Iris pigment epithelial cell (primary cell): ENCODE results near the gene SYT1.
A peak's percentile ranks its signal among the peaks of the same experiment; 100 is the strongest.
"Not testable (repeated sequence)": the region's sequence is repeated elsewhere in the genome, so short reads cannot be mapped to it uniquely, and the experiment has no call there.

Source experiments
- DNase-seq: peaks from one replicate; pipeline ENCODE4 v3.0.0-alpha.2; 2011; ENCODE audit warnings: low read depth

Gene SYT1

DNA sequence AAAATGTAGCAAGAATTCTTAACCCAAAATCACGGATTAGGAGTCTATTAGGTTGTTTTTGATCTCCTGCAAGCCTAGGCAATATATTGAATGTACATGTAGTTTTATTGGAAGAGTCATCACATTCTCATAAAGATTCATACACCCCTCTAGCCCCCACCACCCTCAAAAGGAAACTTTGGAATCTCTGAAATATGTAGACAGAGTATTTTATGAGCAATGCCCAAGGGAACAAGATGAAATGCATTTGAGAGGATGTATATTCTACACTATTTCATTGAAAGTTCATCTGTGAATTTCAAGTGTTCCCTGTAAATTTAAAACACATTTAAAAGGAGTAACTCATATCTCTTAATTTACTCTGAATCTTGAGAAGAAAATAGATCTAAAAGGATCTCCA lies 103.7 kb downstream of the SYT1 start:
- DNase-seq: no peak

DNA sequence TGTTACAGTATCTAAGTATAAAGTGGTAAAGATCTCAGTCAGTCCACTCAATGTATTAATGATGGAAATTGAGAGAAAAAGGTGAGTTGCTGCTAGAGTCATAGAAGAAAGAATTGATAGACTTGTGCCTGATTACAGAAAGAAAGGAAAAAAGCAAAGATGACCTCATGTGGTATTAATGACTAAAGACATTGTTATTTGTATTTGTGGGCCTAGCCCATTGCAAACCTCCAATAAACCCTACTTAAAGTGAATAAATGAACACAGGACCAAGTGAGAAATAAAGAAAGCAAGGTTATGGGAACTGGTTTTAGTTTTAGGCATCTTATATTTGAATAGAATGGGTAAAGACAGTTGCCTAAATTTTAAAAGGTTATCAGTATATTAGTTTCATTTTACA lies 105.5 kb downstream of the SYT1 start:
- peak; percentile 36 for DNase-seq

DNA sequence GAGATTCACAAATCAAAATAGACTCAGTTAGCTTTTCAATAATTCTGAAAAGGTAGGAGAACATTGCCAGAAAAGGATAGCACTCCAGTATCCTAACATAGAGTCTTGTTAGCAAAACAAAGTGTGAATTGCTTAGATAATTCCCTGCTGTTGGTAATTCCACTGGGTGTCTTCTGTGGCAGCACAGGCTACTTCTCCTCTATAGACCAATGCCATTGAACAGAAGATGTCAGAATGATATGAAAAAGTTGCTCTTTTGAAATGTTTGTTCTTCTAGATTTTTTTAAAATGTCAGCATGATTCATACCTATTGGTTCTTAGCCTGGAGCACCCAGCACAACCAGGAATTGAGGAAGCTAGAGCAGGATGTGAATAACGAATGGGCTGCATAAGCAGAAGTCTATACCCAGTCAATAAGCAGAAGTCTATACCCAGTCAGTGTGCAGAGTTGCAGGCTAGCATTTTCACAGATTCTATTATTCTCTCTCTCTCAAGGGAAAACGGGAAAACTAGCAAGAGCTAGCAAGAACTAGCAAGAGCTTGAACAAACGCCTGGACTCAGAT lies 112.8 kb downstream of the SYT1 start:
- DNase-seq: peak; percentile 4

DNA sequence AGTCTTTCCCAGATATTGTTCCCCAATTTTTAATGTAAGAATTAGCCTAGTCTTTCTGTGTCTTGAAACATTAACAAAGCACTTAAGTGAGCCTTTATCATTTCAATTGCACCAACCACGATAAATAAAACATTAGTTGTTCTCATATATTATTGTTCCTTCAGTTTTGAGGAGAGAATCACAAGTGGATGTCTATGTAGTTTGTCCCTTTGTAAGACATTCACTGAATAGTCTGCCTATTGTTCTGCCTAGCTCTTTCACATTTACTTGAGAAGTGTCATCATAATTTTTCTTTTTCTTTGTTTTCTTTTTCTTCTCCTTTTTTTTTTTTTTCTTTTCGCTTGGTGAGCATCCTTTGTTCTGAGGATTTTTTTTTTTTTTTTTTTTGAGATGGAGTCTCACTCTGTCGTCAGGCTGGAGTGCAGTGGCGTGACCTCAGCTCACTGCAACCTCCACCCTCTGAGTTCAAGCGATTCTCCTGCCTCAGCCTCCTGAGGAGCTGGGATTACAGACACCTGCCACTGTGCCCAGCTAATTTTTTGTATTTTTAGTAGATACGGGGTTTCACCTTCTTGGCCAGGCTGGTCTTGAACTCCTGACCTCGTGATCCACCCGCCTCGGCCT lies 129.7 kb downstream of the SYT1 start:
- DNase-seq: no peak

DNA sequence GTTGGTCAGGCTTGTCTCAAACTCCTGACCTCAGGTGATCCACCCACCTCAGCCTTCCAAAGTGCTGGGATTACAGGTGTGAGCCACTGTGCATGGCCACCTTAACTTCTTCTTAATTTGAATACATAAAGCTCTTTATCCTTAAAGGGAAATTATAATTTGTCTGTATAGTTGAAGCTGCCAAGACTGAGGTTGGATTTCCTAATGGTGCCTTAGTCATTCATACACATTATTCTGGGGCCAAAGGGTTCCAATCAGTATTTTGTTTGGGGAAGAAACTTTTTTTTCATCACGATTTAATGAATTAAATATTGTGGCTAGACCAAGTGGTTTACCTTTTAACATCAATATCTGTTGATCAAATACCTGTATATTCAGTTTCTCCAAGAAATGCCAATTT lies 135.9 kb downstream of the SYT1 start:
- DNase-seq: peak; percentile 23

DNA sequence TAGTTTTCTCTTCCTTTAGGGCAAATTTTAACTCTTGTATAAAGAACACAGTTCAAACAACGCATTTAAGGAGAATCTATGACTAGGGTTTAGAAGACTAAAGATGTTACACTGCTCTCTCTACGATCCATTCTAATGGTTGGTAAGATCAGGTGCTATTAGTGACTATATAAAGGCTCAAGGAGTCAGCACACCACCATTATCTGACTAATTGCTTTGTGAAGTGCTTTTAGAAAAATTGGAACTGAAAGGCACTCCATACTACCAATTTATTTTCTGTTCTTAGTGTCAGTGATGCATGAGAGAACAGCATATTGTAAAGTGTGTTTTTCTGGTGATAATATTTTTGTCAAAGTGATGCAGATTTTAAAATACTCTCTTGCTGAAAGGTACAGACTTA lies 136.8 kb downstream of the SYT1 start:
- DNase-seq: no peak

DNA sequence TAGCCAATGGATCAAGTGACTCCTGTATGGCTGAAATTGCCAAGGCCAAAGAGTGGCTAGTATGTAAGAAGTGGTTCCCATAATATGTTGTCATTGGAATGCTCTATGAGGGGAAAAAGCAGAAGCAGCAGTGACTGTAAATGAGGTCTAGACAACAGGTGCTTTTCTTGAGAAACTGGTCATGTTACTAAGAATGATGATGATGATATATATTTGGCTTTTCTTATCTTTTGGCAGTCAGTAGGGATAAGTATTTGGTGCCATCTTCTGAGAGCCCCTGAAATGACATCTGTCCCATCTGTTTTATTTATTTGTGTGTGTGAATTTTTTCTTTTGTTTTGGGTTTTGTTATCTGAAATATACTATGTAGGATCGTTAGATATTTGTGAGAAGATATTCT lies 141.7 kb downstream of the SYT1 start:
- peak; percentile 25 for DNase-seq

DNA sequence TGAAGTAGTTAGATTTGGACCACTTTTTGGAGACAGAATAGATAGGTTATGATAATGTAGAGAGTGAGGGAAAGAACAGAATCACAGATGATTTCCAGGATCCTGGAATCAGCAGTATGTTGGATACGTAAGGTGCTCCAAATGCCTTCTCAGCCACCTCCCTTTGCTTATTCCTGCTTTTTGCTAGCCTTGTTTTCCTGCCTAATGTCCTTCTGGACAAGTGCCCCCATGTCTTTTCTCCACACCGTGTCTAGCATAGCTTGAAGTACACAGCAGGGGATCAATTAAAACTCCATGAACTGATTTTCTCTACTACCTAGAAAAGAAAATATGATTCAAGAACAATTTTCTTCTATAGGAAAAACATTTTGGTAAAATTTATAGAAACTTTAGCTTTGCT lies 144.0 kb downstream of the SYT1 start:
- no peak for DNase-seq

DNA sequence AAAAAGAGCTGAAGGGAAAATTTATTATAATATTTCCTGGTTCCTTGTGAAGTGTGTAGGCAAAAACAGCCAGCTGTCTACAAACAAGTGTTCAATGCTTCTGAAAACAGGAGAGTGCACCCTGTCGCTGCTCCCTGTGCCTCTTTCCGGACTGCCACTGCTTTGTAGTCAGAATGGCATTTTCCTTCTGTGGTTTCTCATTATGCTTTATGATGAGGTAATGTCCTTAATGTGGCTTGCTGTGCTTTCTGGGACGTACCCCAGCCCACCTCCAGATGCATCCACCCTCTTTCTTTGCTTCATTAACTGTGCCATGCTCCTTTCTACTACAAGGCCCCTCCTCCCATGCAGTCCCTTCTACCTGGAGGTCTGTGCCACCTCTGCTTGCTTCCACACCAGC lies 148.1 kb downstream of the SYT1 start:
- no peak for DNase-seq

DNA sequence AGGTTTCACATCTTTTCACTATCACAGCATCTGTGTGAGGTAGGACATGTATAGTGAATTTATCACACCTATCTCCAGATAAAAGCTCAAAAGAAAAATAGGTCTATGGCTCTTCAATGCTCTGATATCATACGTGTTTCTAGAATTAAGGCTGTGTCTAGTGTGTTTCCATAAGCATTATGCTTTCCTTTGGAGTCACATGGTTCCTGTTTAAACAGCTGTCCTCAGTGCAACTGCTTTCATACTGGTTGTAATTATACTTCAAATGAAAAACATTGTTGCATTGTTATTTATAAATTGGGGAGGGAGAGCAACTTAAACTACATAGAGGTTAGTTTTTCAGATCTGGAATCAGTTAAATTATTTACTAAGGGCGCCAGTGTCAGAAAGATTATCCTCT lies 151.6 kb downstream of the SYT1 start:
- no peak for DNase-seq

DNA sequence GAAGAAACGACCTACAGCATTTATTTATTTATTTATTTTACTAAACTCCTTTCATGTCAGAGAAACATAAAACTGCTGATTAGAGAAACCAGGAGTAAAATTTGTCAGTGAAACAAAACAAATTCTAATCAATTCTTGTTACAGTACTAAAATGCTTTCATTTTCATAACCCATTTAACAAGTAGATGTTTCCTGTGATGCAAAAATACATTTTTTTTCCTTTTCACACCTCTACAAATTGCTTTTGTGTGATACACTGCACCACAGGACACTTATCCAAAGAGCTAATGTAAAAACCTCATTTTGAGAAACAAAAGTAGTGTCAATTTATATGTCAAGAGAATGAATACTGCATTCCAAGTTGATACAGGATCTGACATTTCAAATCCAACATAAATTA lies 155.1 kb downstream of the SYT1 start:
- no peak for DNase-seq

DNA sequence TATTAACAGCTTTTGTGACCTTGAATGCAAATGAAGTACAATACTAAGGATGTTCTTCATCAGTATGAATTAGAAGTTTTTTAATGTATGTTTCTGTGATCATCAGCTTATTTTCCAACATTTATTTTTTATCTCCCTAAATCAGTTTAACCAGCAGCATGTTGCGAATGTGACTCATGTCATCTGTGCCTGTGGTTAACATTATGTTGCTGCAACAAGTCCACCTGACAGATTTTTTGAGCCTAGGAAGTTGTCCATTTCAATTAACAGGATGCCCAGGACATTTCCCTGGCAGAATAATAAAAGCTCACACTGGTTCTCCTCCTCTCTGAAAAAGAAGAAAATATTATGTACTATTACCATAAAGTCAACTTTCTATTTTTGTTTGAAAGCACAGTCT lies 155.5 kb downstream of the SYT1 start:
- DNase-seq: peak; percentile 16

DNA sequence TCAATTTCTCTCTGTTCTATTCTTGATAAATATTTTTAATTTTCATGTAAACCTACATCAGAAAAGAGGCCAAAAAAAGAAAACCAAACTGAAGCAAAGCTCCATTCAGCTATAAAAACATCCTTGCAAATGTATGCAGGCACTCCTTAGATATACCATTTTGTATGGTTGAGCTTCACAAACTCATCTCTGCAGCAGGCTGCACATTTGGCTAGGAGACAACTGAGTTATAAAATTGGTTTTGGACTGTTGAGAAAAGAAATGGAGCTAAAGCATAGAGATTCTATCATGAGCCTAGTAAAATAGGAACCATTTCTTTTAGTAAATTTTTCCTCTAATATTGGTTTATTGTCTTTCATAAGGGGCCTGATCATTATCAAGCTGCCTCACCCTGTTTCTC lies 156.4 kb downstream of the SYT1 start:
- DNase-seq: no peak

DNA sequence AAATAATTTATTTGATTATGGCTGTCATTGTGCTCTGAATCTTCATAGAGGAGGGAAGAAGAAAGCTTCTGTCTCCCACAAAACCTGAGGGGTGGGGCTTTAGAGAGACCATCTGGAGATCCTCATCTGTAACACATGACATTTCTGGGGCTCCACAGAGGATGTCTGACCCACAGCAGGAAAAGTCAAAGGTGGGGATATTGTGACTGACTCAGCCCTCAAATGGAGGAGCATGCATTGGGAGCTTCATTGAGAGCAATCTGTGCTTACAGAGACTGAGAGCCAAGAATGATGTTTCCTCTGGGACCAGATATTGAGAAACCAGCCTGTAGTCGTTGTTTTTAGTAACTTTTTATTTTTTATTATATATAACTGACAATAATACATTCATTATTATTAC lies 158.7 kb downstream of the SYT1 start:
- no peak for DNase-seq

DNA sequence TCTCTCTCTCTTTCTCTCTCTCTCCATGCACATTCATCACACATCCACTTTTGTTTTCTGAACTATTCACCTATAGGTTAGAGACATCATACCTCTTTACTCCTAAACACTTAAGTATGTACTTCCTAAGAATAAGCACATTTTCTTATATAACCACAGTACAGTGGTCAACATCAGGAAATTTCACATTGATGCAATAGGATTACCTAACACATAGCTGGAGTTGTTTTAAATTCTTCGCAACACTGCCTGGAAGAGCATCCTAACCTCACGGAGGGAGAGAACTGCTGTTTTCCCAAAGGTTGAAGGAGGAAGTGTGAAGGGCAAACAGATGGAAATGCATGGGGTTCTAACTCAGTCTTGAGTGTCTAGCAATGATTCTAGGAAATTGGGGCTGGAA lies 159.2 kb downstream of the SYT1 start:
- DNase-seq: peak; percentile 17

DNA sequence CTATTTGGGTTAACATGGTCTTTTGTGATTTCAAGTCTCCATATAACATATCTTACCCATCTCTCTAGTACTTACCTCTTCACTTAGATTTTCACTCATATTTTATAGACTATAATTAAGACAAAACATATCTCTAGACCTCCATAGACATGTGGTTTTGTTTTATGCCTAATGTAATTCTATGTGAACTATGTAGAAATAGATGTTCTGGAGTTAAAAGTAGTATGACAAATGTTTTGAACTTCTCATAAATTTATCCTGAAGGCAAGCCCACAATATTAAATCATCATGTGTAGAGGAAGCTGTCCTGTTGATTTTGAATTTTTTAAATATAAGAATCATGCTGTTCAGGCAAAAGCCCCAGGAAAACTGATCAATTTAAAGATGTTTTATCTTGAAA lies 169.2 kb downstream of the SYT1 start:
- no peak for DNase-seq

DNA sequence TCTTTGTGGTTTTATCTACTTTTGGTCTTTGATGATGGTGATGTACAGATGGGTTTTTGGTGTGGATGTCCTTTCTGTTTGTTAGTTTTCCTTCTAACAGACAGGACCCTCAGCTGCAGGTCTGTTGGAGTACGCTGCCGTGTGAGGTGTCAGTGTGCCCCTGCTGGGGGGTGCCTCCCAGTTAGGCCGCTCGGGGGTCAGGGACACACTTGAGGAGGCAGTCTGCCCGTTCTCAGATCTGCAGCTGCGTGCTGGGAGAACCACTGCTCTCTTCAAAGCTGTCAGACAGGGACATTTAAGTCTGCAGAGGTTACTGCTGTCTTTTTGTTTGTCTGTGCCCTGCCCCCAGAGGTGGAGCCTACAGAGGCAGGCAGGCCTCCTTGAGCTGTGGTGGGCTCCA lies 180.2 kb downstream of the SYT1 start:
- not testable (repeated sequence) for DNase-seq

DNA sequence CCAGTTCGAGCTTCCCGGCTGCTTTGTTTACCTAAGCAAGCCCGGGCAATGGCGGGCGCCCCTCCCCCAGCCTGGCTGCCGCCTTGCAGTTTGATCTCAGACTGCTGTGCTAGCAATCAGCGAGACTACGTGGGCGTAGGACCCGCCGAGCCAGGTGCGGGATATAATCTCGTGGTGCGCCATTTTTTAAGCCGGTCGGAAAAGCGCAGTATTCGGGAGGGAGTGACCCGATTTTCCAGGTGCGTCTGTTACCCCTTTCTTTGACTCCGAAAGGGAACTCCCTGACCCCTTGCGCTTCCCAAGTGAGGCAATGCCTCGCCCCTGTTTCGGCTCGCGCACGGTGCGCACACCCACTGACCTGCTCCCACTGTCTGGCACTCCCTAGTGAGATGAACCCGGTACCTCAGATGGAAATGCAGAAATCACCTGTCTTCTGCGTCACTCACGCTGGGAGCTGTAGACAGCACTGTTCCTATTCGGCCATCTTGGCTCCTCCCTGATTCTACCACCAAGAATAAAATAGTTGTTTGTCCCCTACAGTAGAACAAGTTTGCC lies 180.7 kb downstream of the SYT1 start:
- DNase-seq: not testable (repeated sequence)

DNA sequence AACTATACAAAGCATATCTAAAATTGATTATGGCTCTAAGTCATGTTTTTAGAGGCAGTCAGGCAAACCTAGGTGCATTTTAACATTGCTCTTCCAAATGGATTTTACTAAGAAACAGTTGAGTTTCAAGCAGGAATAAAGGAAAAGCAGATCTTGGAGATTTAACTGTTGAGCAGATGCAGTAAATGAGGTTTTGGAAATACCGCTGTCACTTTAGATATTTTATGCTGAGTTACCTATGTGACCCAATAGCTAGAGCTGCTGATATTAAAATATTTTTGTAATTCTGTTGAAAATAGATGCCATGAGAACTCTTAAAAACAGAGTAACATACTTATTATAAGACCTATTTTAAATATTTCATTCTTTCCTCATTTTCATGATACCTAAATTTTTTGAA lies 181.4 kb downstream of the SYT1 start:
- no peak for DNase-seq

DNA sequence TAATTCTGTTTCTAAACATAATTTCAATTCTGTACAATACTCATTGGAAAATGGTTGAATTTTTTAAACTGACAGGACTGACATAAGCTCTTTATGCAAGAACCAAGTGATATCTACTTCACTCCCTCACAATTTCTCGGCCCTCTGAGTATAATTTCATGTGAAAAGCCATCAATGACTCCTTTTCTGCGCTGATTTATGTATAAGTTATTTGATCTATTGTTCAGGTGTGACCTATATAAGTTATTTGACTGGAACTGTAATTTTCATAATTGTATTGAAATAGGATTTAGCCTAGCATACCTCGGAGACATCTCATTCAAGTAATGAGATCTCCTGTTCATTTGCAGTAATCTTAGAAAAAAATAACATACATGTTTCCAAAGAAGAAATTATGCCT lies 184.4 kb downstream of the SYT1 start:
- DNase-seq: no peak

DNA sequence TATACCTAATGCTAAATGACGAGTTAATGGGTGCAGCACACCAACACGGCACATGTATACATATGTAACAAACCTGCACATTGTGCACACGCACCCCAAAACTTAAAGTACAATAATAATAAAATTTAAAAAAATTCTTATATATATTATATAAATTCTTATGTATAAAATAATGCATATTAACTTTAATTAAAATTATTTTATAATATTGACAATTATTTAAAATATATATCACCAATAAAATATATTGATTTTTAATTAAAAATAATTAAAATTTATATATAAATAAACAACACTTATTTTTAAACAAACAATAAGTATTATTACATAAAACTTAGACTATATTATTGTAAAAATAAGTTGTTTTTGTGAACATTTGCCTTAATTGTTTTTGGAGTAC lies 188.8 kb downstream of the SYT1 start:
- DNase-seq: no peak

DNA sequence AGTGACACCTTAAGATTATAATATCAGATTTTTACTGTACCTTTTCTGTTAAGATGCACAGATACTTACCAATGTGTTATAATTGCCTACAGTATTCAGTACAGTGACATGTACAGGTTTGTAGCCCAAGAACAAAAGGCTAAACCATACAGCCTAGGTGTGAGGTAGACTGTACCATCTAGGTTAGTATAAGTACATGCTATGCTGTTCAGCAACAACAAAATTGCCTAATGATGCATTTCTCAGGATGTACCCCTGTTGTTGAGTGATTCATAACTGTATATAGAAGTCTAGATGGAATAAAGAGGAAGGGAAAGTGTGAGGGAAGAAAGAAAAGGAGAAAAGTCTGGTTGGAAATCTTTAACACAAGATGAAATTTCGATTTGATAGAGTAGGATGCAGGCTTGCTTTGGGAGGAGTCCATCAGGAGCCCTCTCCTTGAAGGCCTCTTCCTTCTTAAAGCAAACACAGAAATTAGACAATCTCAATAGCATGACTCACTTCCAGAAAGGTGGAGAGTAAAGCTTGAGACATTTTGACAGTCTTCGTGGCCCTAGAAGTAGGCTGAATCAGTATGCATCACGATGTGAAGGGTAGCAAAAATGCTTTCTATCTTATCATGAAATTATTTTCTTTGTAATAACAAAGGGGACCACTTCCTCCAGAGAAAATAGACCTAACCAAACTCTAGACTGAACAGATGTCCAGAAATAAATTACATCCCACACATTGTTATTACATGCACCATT lies 191.5 kb downstream of the SYT1 start:
- DNase-seq: peak; percentile 80

DNA sequence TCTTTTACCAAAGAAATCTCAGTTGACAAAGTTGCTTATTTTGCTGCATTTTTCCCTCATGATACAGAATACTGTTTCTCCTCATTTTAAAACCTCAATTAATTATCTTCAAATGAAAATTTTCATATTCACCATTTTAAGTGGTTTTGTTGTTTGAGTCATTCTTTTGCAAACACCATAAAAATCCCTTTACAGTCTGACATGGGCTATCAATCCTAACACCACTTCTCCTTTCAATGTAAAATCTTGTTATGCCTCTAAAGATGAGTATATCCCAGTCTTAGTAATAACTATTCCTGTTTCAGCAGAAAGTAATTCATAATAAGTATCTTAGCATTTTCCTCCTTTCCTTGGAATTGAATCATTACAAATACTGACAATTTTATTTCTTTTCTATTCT lies 192.2 kb downstream of the SYT1 start:
- DNase-seq: no peak

DNA sequence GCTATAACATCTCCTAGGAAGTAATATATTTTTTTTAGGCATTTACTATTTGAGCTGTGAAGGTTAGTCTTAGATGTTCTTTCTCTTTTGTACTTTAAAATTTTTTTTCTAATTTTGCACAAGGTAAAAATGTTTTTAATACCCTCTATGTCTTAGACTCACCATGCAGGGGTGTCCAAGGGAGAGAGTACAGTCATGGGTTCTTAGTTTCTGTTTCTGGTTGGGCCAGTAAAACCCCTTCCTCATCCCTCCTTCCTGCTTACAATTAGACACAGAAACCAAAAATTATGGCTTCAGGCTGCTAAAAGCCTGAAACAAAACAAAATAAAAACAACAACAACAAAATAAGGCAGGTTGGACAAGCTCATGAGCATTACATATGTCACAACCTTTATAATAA lies 193.0 kb downstream of the SYT1 start:
- DNase-seq: no peak
